Measurements from ENCODE around the gene PGC.

Gene PGC

DNA sequence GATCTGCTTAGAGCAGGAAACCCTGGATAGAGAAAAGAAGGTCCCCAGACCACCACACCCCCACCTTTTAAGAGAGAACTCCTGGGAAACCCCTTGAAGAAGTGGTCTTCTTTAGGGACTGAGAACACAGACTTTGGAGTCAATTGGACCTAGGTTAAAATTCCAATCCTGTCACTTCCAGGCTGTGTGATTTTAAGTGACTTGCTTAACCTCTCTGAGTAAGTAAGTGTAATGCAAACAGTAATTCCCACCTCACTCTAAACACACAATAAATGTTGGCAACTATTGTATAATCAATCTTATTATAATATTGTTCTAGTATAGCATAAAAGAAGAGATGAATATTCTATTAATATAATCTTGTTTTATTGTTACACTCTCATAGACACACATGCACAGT, 15.0 kb downstream of the PGC start:
- no peak for DNase-seq

- DNase-seq = no peak
These were observed 15.6 kb downstream of the PGC start for GRCh38 chr6:41731561-41732086.

- peak in 1 of 51 donors; percentile 23 for DNase-seq
These were observed 16.4 kb downstream of the PGC start for GRCh38 chr6:41730531-41731436.

GRCh38 chr6:41729624-41730023, 17.6 kb downstream of the PGC start:
- DNase-seq = no peak

GRCh38 chr6:41728954-41729353, 18.2 kb downstream of the PGC start:
- no peak for DNase-seq

DNA sequence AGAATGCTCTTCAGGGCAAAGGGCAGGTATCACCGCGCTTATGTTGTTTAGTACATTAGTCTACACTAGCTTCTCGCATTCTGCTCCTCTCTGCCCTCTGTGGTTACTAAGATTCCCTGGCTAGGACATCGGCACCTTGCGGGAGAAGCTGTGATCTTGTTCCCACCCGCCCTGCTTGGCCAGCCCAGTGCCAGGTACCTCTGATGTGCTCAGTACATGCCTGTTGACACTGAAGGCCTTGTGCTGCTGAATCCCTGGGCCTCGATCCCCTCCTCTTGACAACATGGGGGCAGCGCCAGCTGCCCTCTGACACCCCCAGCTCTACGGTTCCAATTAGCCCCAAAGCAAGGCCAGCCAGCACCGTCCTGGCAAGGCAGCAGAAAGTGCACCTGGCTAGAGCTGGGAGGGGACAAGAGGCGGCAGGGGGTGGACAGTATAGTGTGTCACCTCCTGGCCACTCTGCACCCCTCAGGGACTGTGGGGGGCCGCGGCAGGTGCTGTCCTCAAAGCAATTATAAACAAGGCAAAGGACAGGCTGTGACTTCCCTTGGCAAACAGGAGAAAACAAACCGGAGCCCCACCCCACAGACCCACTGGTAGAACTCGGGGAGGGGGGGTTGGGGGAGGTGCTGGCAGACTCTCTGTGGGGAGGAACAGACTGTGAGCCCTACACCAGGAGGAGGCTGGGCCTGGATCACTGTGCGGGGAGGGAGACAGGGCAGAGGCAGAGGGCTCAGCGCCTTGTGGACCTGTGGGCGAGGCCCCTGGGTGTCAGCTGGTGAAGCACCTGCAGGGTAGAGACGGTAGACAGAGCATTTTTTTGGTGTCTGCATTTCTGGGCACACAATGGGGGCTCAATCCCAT, 18.9 kb downstream of the PGC start:
- peak in 26 of 51 donors; percentile 23 to 77 (median 50) for DNase-seq

GRCh38 chr6:41727705-41728072, 19.5 kb downstream of the PGC start:
- no peak for DNase-seq

GRCh38 chr6:41726876-41727275, 20.3 kb downstream of the PGC start:
- DNase-seq = no peak

GRCh38 chr6:41724586-41725501, 22.4 kb downstream of the PGC start:
- DNase-seq = no peak

DNA sequence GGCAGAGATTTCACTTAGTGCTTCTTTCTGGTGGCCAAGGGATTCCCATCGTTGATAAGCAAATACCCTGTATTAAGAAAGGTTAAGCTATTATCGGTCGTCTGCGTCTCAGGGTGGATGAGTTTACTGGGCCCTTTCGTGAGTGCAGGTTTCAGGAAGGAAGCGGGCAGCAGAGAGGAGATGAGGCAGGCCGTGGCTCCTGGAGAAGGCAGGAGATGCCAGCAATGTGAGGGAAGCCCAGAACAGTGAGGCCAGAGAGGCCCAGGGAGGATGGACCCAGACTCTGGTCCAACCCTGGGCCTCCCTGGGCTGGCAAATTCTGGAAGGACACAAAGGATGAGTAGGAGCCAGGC, 23.0 kb downstream of the PGC start:
- DNase-seq = no peak

GRCh38 chr6:41723530-41724227, 23.5 kb downstream of the PGC start:
- peak in 24 of 51 donors; percentile 24 to 68 (median 44) for DNase-seq

GRCh38 chr6:41722969-41723529, 24.1 kb downstream of the PGC start:
- no peak for DNase-seq

DNA sequence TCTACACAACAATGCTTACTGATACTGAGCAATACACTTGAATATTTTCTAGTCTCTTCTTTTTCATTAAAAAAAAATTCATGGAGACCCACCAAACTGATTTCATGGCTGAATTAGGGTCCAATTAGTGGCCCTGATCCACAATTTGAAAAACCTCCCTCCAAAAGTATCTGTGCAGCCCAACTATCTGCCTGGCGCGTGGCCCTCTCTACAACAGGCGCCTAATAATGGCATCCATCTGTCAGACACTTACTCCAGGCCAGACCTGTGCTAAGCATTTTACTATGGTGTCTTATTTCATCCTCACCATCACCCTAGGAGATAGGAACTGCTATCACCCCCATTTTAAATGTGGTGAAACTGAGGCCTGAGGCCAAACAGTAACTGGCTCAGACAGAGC, 25.8 kb downstream of the PGC start:
- DNase-seq = no peak

DNA sequence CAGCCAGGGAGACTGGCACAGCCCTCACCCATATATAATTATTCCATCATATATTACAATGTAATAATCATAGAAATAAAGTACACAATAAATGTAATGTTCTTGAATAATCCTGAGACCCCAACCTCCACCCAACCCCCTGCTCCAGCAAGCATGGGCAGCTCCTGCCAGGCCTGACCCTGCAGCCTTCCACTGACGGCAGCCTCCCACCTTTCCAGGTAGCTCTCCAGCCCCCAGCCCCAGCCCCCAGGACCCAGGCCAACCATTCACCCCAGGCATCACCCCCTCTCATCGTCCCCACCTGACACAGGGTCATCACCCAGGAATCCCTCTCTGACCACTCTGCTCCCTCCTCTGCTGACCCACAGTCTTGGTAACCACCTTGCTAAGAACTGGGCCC, 26.4 kb downstream of the PGC start:
- no peak for DNase-seq

DNA sequence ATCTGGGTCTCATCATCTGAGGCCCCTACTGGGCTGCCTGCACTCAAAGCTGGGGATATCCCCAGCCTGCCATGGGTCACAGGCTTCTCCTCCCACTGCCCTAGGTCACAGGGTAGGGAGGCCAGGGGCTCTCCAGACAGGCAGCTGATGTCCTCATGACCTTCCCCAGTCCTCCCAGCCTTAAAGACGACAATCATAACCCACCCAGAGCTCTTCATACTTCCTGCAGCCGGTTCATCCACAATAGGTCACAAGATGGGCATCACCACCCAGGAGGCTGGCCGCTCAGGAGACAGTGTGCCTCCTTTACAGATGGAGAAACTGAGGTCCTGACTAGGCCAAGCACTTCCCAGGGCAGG, 27.0 kb downstream of the PGC start:
- no peak for DNase-seq

GRCh38 chr6:41719436-41720261, 27.5 kb downstream of the PGC start:
- no peak for DNase-seq

GRCh38 chr6:41718828-41719227, 28.4 kb downstream of the PGC start:
- no peak for DNase-seq

- no peak for DNase-seq
These were observed 29.8 kb downstream of the PGC start for GRCh38 chr6:41717392-41717736.
